NCI-H1436 treated with DMSO at 0.1 percent for 48 hours (cell line): Measurements from ENCODE around the gene SH3GL1.

ENCODE experiments used
- DNase-seq: peaks from one replicate; lab custom pipeline; 2025; lab: John Stamatoyannopoulos, UW

Gene SH3GL1

DNA sequence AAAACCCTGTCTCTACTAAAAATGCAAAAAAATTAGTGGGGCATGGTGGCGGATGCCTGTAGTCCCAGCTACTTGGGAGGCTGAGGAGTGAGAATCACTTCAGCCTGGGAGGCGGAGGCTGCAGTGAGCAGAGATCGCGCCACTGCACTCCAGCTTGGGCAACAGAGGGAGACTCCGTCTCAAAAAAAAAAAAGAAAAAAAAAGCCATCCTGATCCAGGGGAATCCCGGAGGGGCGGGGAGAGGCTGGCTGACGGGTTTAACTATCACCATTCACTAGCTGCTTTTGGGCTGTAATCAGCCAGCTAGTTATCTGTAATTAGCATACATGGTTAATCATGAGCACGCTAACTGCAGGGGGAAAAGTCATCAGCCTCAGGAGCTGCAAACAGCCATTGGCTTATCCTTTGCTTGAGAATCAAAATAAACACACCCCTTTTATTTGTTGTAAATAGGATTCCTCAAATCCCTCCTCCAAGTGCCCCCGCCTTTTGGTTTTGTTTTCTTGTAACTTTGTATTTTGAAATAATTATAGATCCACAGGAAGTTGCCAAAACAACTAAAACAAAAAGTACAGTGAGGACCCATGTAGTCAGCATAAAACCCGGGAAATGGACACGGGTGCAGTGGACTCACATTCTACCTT is 86.4 kb downstream of the SH3GL1 start:
- no peak for DNase-seq
